Parathyroid adenoma (tissue), 2 donors: ENCODE measurements around the gene MYBPC2.

Experiments used
- H2AFZ ChIP-seq: fragments of 300-600 bp; sonication (generic); one replicate; pipeline ENCODE4 v1.7.0; 2017; ENCODE audit warnings: antibody characterized with exemption, mild to moderate bottlenecking
- H3K27ac ChIP-seq: fragments of 300-600 bp; sonication (generic); one replicate; pipeline ENCODE4 v1.7.0; 2017
- H3K27me3 ChIP-seq: fragments of 300-600 bp; sonication (generic); one replicate; pipeline ENCODE4 v1.7.0; 2017; ENCODE audit warnings: low read length; ENCODE audit not compliant: control insufficient read depth, insufficient read depth
- H3K36me3 ChIP-seq: fragments of 300-600 bp; sonication (generic); one replicate; pipeline ENCODE4 v1.7.0; 2017; ENCODE audit warnings: low read length; ENCODE audit not compliant: control insufficient read depth, insufficient read depth
- H3K4me1 ChIP-seq: fragments of 300-600 bp; sonication (generic); one replicate; pipeline ENCODE4 v1.7.0; 2017; ENCODE audit warnings: control low read depth
- H3K4me2 ChIP-seq: fragments of 300-600 bp; sonication (generic); one replicate; pipeline ENCODE4 v1.7.0; 2017; ENCODE audit warnings: low read length
- H3K4me3 ChIP-seq: fragments of 300-600 bp; sonication (generic); one replicate; pipeline ENCODE4 v1.7.0; 2017; ENCODE audit warnings: low read depth, low read length
- H3K79me2 ChIP-seq: fragments of 300-600 bp; sonication (generic); one replicate; pipeline ENCODE4 v1.7.0; 2017; ENCODE audit warnings: control low read depth
- H3K9ac ChIP-seq: fragments of 300-600 bp; sonication (generic); one replicate; pipeline ENCODE4 v1.7.0; 2017; ENCODE audit warnings: mild to moderate bottlenecking
- H3K9me3 ChIP-seq: fragments of 300-600 bp; sonication (generic); one replicate; pipeline ENCODE4 v1.7.0; 2017; ENCODE audit warnings: low read length; ENCODE audit not compliant: control insufficient read depth
- TF ChIP-seq, protein P1 (sequence below): fragments of 300-600 bp; sonication (generic); IDR thresholded peaks from one replicate; pipeline ENCODE4 v1.7.0; 2017; ENCODE audit warnings: antibody characterized with exemption, mild to moderate bottlenecking
- donor health status: primary hyperparathyroidism.

MYBPC2 gene

GRCh38 chr19:50481351-50482149 is 48.9 kb downstream of the MYBPC2 start:
- no peak overlapping the region for H3K27ac ChIP-seq
- peaks cover 1% of the 10 kb centered on the region for H3K9me3 ChIP-seq
- no peak overlapping the region for H2AFZ ChIP-seq
- H3K4me2 ChIP-seq, result no peak overlapping the region
- peaks cover 14% of the 10 kb centered on the region for H3K4me1 ChIP-seq
- H3K36me3 ChIP-seq, result no peaks in the 10 kb centered on the region
- H3K27me3 ChIP-seq, result peaks cover 3% of the 10 kb centered on the region
- H3K79me2 ChIP-seq, result peaks cover 25% of the 10 kb centered on the region
- no peak overlapping the region for H3K4me3 ChIP-seq
- TF ChIP-seq, protein P1, sequence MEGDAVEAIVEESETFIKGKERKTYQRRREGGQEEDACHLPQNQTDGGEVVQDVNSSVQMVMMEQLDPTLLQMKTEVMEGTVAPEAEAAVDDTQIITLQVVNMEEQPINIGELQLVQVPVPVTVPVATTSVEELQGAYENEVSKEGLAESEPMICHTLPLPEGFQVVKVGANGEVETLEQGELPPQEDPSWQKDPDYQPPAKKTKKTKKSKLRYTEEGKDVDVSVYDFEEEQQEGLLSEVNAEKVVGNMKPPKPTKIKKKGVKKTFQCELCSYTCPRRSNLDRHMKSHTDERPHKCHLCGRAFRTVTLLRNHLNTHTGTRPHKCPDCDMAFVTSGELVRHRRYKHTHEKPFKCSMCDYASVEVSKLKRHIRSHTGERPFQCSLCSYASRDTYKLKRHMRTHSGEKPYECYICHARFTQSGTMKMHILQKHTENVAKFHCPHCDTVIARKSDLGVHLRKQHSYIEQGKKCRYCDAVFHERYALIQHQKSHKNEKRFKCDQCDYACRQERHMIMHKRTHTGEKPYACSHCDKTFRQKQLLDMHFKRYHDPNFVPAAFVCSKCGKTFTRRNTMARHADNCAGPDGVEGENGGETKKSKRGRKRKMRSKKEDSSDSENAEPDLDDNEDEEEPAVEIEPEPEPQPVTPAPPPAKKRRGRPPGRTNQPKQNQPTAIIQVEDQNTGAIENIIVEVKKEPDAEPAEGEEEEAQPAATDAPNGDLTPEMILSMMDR, result no peak
- no peak overlapping the region for H3K9ac ChIP-seq

DNA sequence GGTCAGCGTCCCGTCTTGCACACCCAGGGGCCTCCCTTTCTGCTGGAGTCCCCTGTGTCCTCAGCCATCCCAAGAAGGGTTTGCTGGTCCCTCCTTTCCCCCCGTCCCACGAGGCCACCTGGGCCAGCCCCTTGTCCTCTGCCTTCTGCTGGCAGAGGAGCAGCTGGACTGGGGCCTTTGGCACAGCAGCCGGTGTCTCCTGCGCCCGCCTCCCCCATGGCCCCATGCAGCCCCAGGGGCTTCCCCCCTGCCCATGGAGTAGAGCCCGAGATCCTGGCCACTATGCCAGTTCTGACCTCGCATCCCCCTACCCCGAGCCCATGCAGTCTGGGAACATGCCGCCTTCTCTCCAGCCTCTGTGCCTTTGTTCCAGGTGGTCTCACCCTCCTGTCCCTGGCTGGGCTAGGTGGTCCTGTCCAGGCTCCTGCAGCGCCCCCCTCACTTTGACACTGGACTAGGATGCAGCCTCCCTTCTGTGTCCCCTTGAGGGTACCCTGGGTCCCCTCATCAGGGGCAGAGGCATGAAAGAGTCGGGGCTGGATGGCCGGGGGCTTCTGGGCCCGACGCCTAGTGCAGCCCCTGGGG is 49.7 kb downstream of the MYBPC2 start:
- no peak overlapping the region for H3K27ac ChIP-seq
- TF ChIP-seq, protein P1, result no peak
- peaks cover 27% of the 10 kb centered on the region for H3K79me2 ChIP-seq
- H3K4me3 ChIP-seq, result no peak overlapping the region
- H3K4me1 ChIP-seq, result peaks cover 11% of the 10 kb centered on the region
- H3K9me3 ChIP-seq, result peaks cover 5% of the 10 kb centered on the region
- H3K4me2 ChIP-seq, result no peak overlapping the region
- H3K36me3 ChIP-seq, result no peaks in the 10 kb centered on the region
- no peak overlapping the region for H2AFZ ChIP-seq
- H3K27me3 ChIP-seq, result peaks cover 6% of the 10 kb centered on the region
- no peak overlapping the region for H3K9ac ChIP-seq

DNA sequence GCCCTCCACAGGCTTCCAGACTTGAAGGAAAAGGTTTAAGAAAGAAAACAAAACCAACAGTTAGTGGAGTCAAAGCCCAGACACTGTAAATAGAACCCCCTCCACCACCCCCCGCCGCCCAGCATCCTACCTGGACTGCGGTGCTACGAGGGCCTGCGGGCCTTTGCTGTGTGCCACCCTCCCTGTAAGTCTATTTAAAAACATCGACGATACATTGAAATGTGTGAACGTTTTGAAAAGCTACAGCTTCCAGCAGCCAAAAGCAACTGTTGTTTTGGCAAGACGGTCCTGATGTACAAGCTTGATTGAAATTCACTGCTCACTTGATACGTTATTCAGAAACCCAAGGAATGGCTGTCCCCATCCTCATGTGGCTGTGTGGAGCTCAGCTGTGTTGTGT is 50.2 kb downstream of the MYBPC2 start:
- peaks cover 5% of the 10 kb centered on the region for H3K9me3 ChIP-seq
- peaks cover 6% of the 10 kb centered on the region for H3K27me3 ChIP-seq
- H3K4me2 ChIP-seq, result no peak overlapping the region
- TF ChIP-seq, protein P1, result no peak
- no peak overlapping the region for H3K27ac ChIP-seq
- H3K36me3 ChIP-seq, result no peaks in the 10 kb centered on the region
- H2AFZ ChIP-seq, result no peak overlapping the region
- peaks cover 21% of the 10 kb centered on the region for H3K79me2 ChIP-seq
- H3K4me1 ChIP-seq, result peaks cover 6% of the 10 kb centered on the region
- no peak overlapping the region for H3K9ac ChIP-seq
- H3K4me3 ChIP-seq, result no peak overlapping the region

DNA sequence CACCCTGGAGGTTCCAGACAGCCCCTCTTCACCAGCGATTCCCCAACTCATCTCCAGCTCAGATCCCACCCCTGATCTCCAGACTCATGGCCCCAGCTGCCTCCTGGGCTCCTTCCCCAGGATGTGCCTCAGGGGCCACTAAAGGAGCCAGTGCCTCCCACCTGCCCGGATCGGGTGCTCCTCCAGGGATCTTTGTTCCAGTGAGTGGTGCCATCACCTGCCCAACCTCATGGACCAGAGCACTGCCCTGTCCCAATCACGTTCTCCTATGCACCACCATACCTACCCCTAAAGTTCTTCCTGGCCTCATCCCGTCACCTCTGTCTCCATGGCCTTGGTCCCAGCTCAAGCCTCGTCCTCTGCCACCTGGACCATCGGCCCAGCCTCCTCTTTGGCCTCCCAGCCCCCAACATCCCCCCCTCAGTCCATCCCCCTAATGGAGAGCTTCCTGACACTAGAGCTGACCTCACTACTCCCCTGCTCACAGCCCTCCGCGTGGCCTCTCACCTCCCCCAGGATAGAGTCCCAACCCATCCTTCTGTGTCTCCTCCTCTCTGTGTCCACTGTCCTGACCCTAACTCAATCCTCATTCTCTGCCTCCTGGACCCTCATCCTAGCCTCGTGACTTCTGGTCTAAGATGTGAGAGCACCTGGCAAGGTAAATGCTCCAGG is 52.7 kb downstream of the MYBPC2 start:
- Histone ChIP-seq H3K36me3 (no peaks in the 10 kb centered on the region), H2AFZ (no peak overlapping the region), H3K4me1 (peaks cover 3% of the 10 kb centered on the region), H3K79me2 (peaks cover 5% of the 10 kb centered on the region), H3K4me3 (no peak overlapping the region), H3K9me3 (peaks cover 5% of the 10 kb centered on the region), H3K27ac (no peak overlapping the region), H3K27me3 (peaks cover 6% of the 10 kb centered on the region), H3K9ac (no peak overlapping the region), H3K4me2 (no peak overlapping the region)
- TF ChIP-seq, protein P1, result no peak
